SK-N-SH (cell line): ENCODE measurements around the gene RABGAP1L. TPM values are rescaled to one million over a fixed set of nuclear protein-coding genes. Genes with fewer than 3 reads are reported as not detected.

Experiments used
- CTCF ChIA-PET: fragments of 300-600, 350-600 bp; formaldehyde crosslinking; extraction: SDS; loops from one replicate; lab custom pipeline; 2021; lab: Yijun Ruan, JAX
- POLR2A ChIA-PET: fragments of 350-600 bp; sonication (Branson Sonifier 250); formaldehyde crosslinking; extraction: SDS; loops from one replicate; lab custom pipeline; 2020; ENCODE audit warnings: antibody characterized with exemption, inconsistent platforms; lab: Yijun Ruan, JAX
- DNase-seq: peaks from one replicate; pipeline ENCODE4 v3.0.0; 2012
- H2AFZ ChIP-seq: fragments of 200-600 bp; sonication (generic); 2 replicates; pipeline ENCODE4 v1.8.1; 2016; ENCODE audit warnings: antibody characterized with exemption, mild to moderate bottlenecking, low read depth
- H3F3A ChIP-seq: fragments of 200-600 bp; sonication (generic); replicated peaks from 2 replicates; pipeline ENCODE3; 2016; ENCODE audit warnings: antibody characterized with exemption, mild to moderate bottlenecking; ENCODE audit not compliant: insufficient read depth
- H3K27ac ChIP-seq, 2 experiments: fragments of 200-500 bp in 1 of 2; fragments of 200-600 bp in 1 of 2; sonication (Bioruptor generic) in 1 of 2; sonication (generic), shearing (Covaris generic) in 1 of 2; 2 replicates each; pipeline versions ENCODE4 v1.5.1 to v1.6.1; 2014 to 2016; ENCODE audit warnings: low read depth in 2 of 2, inconsistent platforms in 1 of 2, low read length in 1 of 2, mild to moderate bottlenecking in 1 of 2, mixed read lengths in 1 of 2
- H3K27me3 ChIP-seq: fragments of 200-600 bp; sonication (generic), shearing (Covaris generic); 2 replicates; pipeline ENCODE4 v1.6.1; 2016; ENCODE audit warnings: mixed run types; ENCODE audit not compliant: insufficient read depth
- H3K36me3 ChIP-seq, 2 experiments: fragments of 200-500 bp in 1 of 2; fragments of 200-600 bp in 1 of 2; sonication (Bioruptor generic) in 1 of 2; sonication (generic) in 1 of 2; replicated peaks in 1 of 2; 2 replicates each; pipeline versions ENCODE3 to v1.5.1; 2014 to 2016; ENCODE audit warnings: low read length in 1 of 2, mild to moderate bottlenecking in 1 of 2; ENCODE audit not compliant: insufficient read depth in 2 of 2, control insufficient read depth in 1 of 2
- H3K4me1 ChIP-seq, 2 experiments: fragments of 200-500 bp in 1 of 2; fragments of 200-600 bp in 1 of 2; sonication (Bioruptor generic) in 1 of 2; sonication (generic), shearing (Covaris generic) in 1 of 2; 2 replicates each; pipeline versions ENCODE4 v1.5.1 to v1.6.1; 2014 to 2016; ENCODE audit warnings: low read depth in 1 of 2, low read length in 1 of 2, mixed run types in 1 of 2; ENCODE audit not compliant: insufficient read depth in 2 of 2, control insufficient read depth in 1 of 2
- H3K4me2 ChIP-seq: fragments of 200-600 bp; sonication (generic), shearing (Covaris generic); 2 replicates; pipeline ENCODE4 v1.6.1; 2017; ENCODE audit warnings: mixed run types
- H3K4me3 ChIP-seq, 2 experiments: fragments of 200-500 bp in 1 of 2; fragments of 200-600 bp in 1 of 2; sonication (Bioruptor generic) in 1 of 2; sonication (generic), shearing (Covaris generic) in 1 of 2; 2 replicates each; pipeline versions ENCODE4 v1.5.1 to v1.8.1; 2014 to 2016; ENCODE audit warnings: low read depth in 2 of 2, inconsistent platforms in 1 of 2, low read length in 1 of 2, mild to moderate bottlenecking in 1 of 2, mixed read lengths in 1 of 2, moderate library complexity in 1 of 2
- H3K79me2 ChIP-seq: fragments of 200-600 bp; sonication (generic); 2 replicates; pipeline ENCODE4 v1.8.1; 2017; ENCODE audit warnings: mild to moderate bottlenecking; ENCODE audit not compliant: insufficient read depth
- H3K9ac ChIP-seq: fragments of 200-600 bp; sonication (generic); 2 replicates; pipeline ENCODE4 v1.6.1; 2017; ENCODE audit warnings: mixed run types
- H3K9me2 ChIP-seq: fragments of 200-600 bp; sonication (generic); 2 replicates; pipeline ENCODE4 v1.6.1; 2017; ENCODE audit warnings: mixed run types
- H3K9me3 ChIP-seq: fragments of 200-600 bp; sonication (generic); 2 replicates; pipeline ENCODE4 v1.6.1; 2017; ENCODE audit warnings: mixed run types, mild to moderate bottlenecking, moderate library complexity
- H4K20me1 ChIP-seq: fragments of 200-600 bp; sonication (generic); 2 replicates; pipeline ENCODE4 v1.6.1; 2017; ENCODE audit warnings: mild to moderate bottlenecking, mixed run types; ENCODE audit not compliant: insufficient read depth
- CTCF ChIP-seq: fragments of 200-600 bp; sonication (generic); IDR thresholded peaks from 2 replicates; pipeline ENCODE4 v1.6.1; 2017; ENCODE audit warnings: antibody characterized with exemption, mild to moderate bottlenecking, moderate library complexity
- ELF1 ChIP-seq: IDR thresholded peaks from 2 replicates; pipeline ENCODE4 v1.4.0; 2012
- EP300 ChIP-seq, 2 experiments: IDR thresholded peaks; 2 replicates each; pipeline versions ENCODE4 v1.4.0 to v1.6.1; 2012; ENCODE audit warnings: borderline replicate concordance in 1 of 2, low read depth in 1 of 2, low read length in 1 of 2
- FOSL2 ChIP-seq: IDR thresholded peaks from 2 replicates; pipeline ENCODE4 v1.4.0; 2012; ENCODE audit warnings: low read depth, mild to moderate bottlenecking, moderate library complexity, borderline replicate concordance
- FOXJ3 ChIP-seq: sonication (generic); formaldehyde crosslinking; IDR thresholded peaks from 2 replicates; pipeline ENCODE4 v1.5.1; 2020; ENCODE audit warnings: mild to moderate bottlenecking, missing genetic modification reagents
- FOXM1 ChIP-seq: IDR thresholded peaks from 2 replicates; pipeline ENCODE4 v1.4.0; 2012; ENCODE audit warnings: low read depth, mild to moderate bottlenecking
- GABPA ChIP-seq: IDR thresholded peaks from 2 replicates; pipeline ENCODE4 v1.4.0; 2012; ENCODE audit warnings: low read depth, mild to moderate bottlenecking
- MXI1 ChIP-seq: IDR thresholded peaks from 2 replicates; pipeline ENCODE4 v1.6.1; 2012; ENCODE audit warnings: mild to moderate bottlenecking, low read depth, low read length, improper control_type of control experiment
- NRF1 ChIP-seq: IDR thresholded peaks from 2 replicates; pipeline ENCODE4 v1.6.1; 2012; ENCODE audit warnings: low read depth, mild to moderate bottlenecking, low read length
- POLR2AphosphoS5 ChIP-seq: IDR thresholded peaks from 2 replicates; pipeline ENCODE4 v1.6.1; 2012; ENCODE audit warnings: low read depth, low read length
- RAD21 ChIP-seq: IDR thresholded peaks from 2 replicates; pipeline ENCODE4 v1.6.1; 2012; ENCODE audit warnings: mild to moderate bottlenecking, low read length
- REST ChIP-seq: IDR thresholded peaks from 2 replicates; pipeline ENCODE4 v1.6.1; 2012; ENCODE audit warnings: mild to moderate bottlenecking, low read depth, low read length, moderate library complexity
- SMC3 ChIP-seq: IDR thresholded peaks from 2 replicates; pipeline ENCODE4 v1.6.1; 2012; ENCODE audit warnings: low read depth, low read length, improper control_type of control experiment
- polyA plus RNA-seq, 3 experiments: library from polyadenylated mRNA; depleted of rRNA; stranded (reverse); fragments of >200 nt; gene quantifications; 2 replicates each; pipeline ENCODE4 v1.2.3, GENCODE V29; 2012

The RABGAP1L gene
- polyA plus RNA-seq, 1 of the 3 experiments (the other 2 are of a cell fraction), result 7.2 TPM

GRCh38 chr1:174769961-174770549 lies 610.7 kb downstream of the RABGAP1L start:
- no peak overlapping the region for H3K9ac ChIP-seq
- no peaks in the 10 kb centered on the region for H3F3A ChIP-seq
- no peaks in the 10 kb centered on the region for H3K27me3 ChIP-seq
- H4K20me1 ChIP-seq, result no peaks in the 10 kb centered on the region
- ChIA-PET POLR2A (no interaction called here), CTCF (interaction anchor here (0.6 to 2.2 kb wide), 16 partner anchors 20 to 229 kb away, joined by 3 to 15 read pairs (median 3); partner anchors contain the start of gene CACYBP)
- H3K27ac ChIP-seq, result no peak overlapping the region
- DNase-seq, result peak; percentile 45
- H3K4me1 ChIP-seq, result no peaks in the 10 kb centered on the region
- TF ChIP-seq REST (no peak), FOXM1 (no peak), NRF1 (no peak), GABPA (no peak), CTCF (peak; percentile 92), RAD21 (peak; percentile 92), FOSL2 (no peak), ELF1 (no peak), EP300 (IDR thresholded peaks at IDR 0.05; ENCODE audit: borderline replicate concordance in 1 of 2, low read depth in 1 of 2, low read length in 1 of 2) (no peak), FOXJ3 (CRISPR knock-in tag) (no peak), MXI1 (no peak), SMC3 (peak; percentile 57), POLR2AphosphoS5 (no peak)
- no peak overlapping the region for H3K4me2 ChIP-seq
- H3K4me3 ChIP-seq, result peak overlapping the region in 1 of 2 experiments; percentile 10; a peak in 1 of 4 replicates
- H2AFZ ChIP-seq, result no peak overlapping the region
- H3K9me2 ChIP-seq, result no peaks in the 10 kb centered on the region
- no peaks in the 10 kb centered on the region for H3K79me2 ChIP-seq
- no peaks in the 10 kb centered on the region for H3K36me3 ChIP-seq
- no peaks in the 10 kb centered on the region for H3K9me3 ChIP-seq
